Measurements from ENCODE around the gene FAM222A.

- TF ChIP-seq CTCF (IDR thresholded peaks at IDR 0.05): no peak
- no peak for TF ChIP-seq EZH2 (IDR thresholded peaks at IDR 0.05)
Measured at GRCh38 chr12:109735825-109736551, 22.4 kb downstream of the FAM222A start.
